ENCODE measurements around the gene PMF1.

DNA sequence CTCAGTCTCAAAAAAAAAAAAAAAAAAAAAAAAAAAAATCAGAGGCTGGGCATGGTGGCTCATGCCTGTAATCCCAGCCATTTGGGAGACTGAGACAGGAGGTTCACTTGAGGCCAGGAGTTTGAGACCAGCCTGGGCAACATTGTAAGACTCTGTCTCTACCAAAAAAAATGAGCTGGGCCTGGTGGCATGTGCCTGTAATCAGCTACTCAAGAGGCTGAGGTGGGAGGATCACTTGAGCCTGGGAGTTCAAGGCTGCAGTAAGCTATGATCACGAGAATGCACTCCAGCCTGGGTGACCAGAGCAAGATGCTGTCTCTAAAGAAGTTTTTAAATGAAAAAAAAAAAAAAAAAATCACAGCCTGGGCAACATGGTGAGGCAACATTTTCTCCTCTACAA, 49.1 kb upstream of the PMF1 start:
- TF ChIP-seq EZH2phosphoT487 (IDR thresholded peaks at IDR 0.05; ENCODE audit: insufficient read depth, low read depth) (no peak), EZH2 (IDR thresholded peaks at IDR 0.05; ENCODE audit: insufficient read depth, poor library complexity, severe bottlenecking) (no peak)

Measured in GM23248 (cell line).